HCT116 (cell line): ENCODE results near the gene LAYN. TPM values are rescaled to one million over a fixed set of nuclear protein-coding genes. Genes with fewer than 3 reads are reported as not detected.

Experiments used
- ATAC-seq: fragments of 200-7000 bp; cut with Tn5 transposase; 2 replicates; pipeline ENCODE4 v1.9.1; 2020; ENCODE audit warnings: mild to moderate bottlenecking, moderate library complexity
- BruUV-seq: library from RNA; stranded (reverse); fragments of 400-500 nt; replicated peaks from 2 replicates; lab custom pipeline; 2021; lab: Mats Ljungman, UMichigan
- CTCF ChIA-PET: fragments of 300-600 bp; sonication (Branson Sonifier 250); formaldehyde crosslinking; loops from one replicate; lab custom pipeline; 2021; ENCODE audit warnings: antibody characterized with exemption; lab: Charles Lee
- POLR2A ChIA-PET: fragments of 300-600, 350-600 bp; sonication (Branson Sonifier 250); formaldehyde crosslinking; loops from one replicate; lab custom pipeline; 2021; ENCODE audit warnings: antibody characterized with exemption; lab: Charles Lee
- RAD21 ChIA-PET, 2 experiments: fragments of 300-600 bp; sonication (Branson Sonifier 250); formaldehyde crosslinking; loops; one replicate each; lab custom pipeline; 2023; ENCODE audit warnings: low total read pairs in 2 of 2; ENCODE audit not compliant: uncharacterized antibody in 2 of 2, unreplicated experiment in 2 of 2, low non-redundant PET in 1 of 2; lab: Charles Lee
- DNase-seq: peaks from one replicate; pipeline ENCODE4 v3.0.0-alpha.2; 2010; ENCODE audit warnings: low read depth, low spot score
- H2AFZ ChIP-seq: fragments of 200-600 bp; shearing (Covaris generic), sonication (generic); 2 replicates; pipeline ENCODE4 v1.6.1; 2017; ENCODE audit warnings: low read depth, mixed run types, mixed read lengths, antibody characterized with exemption, low read length; ENCODE audit not compliant: poor library complexity, severe bottlenecking
- H3K27ac ChIP-seq: 2 replicates; pipeline ENCODE4 v1.5.1; 2012; ENCODE audit warnings: low read depth, low read length
- H3K27me3 ChIP-seq: fragments of 200-600 bp; sonication (generic); 2 replicates; pipeline ENCODE4 v1.6.1; 2016; ENCODE audit warnings: mixed run types, low read length, mixed read lengths; ENCODE audit not compliant: insufficient read depth
- H3K36me3 ChIP-seq, 2 experiments: fragments of 200-500 bp in 1 of 2; fragments of 200-600 bp in 1 of 2; sonication (Bioruptor generic) in 1 of 2; sonication (generic) in 1 of 2; 2 replicates each; pipeline versions ENCODE4 v1.5.1 to v1.6.1; 2014 to 2016; ENCODE audit warnings: low read length in 2 of 2, inconsistent platforms in 1 of 2, mixed read lengths in 1 of 2, mixed run types in 1 of 2; ENCODE audit not compliant: insufficient read depth in 2 of 2, control insufficient read depth in 1 of 2
- H3K4me1 ChIP-seq, 2 experiments: fragments of 200-600 bp in 1 of 2; sonication (generic) in 1 of 2; 2 replicates each; pipeline versions ENCODE4 v1.5.1 to v1.6.1; 2012 to 2017; ENCODE audit warnings: low read length in 2 of 2, inconsistent platforms in 1 of 2, mild to moderate bottlenecking in 1 of 2, mixed read lengths in 1 of 2, mixed run types in 1 of 2, moderate library complexity in 1 of 2; ENCODE audit not compliant: insufficient read depth in 2 of 2, control insufficient read depth in 1 of 2
- H3K4me2 ChIP-seq: fragments of 200-600 bp; sonication (generic); 2 replicates; pipeline ENCODE4 v1.6.1; 2017; ENCODE audit warnings: mixed run types, low read length, mixed read lengths
- H3K4me3 ChIP-seq, 2 experiments: fragments of 200-600 bp in 1 of 2; sonication (generic) in 1 of 2; replicated peaks in 1 of 2; 2 replicates each; pipeline ENCODE4 v1.5.1; 2011 to 2016; ENCODE audit warnings: low read length in 2 of 2, control low read depth in 1 of 2, low read depth in 1 of 2, mild to moderate bottlenecking in 1 of 2, mixed read lengths in 1 of 2, mixed run types in 1 of 2
- H3K79me2 ChIP-seq: fragments of 200-600 bp; sonication (generic); 2 replicates; pipeline ENCODE4 v1.6.1; 2017; ENCODE audit warnings: mild to moderate bottlenecking, mixed run types, low read length, moderate library complexity, mixed read lengths; ENCODE audit not compliant: insufficient read depth
- H3K9ac ChIP-seq: fragments of 200-600 bp; sonication (generic); 2 replicates; pipeline ENCODE4 v1.6.1; 2016; ENCODE audit warnings: low read length, mixed read lengths
- H3K9me2 ChIP-seq: fragments of 200-600 bp; sonication (generic), shearing (Covaris generic); 2 replicates; pipeline ENCODE4 v1.6.1; 2017; ENCODE audit warnings: mixed run types, mild to moderate bottlenecking, moderate library complexity; ENCODE audit not compliant: insufficient read depth
- H3K9me3 ChIP-seq, 2 experiments: fragments of 200-500 bp in 1 of 2; fragments of 200-600 bp in 1 of 2; sonication (Bioruptor generic) in 1 of 2; sonication (generic) in 1 of 2; 2 replicates each; pipeline ENCODE4 v1.6.1; 2014 to 2017; ENCODE audit warnings: low read length in 2 of 2, mixed read lengths in 2 of 2, inconsistent platforms in 1 of 2, low read depth in 1 of 2, mild to moderate bottlenecking in 1 of 2, mixed run types in 1 of 2, moderate library complexity in 1 of 2; ENCODE audit not compliant: control insufficient read depth in 1 of 2, insufficient read depth in 1 of 2
- H4K20me1 ChIP-seq: fragments of 200-600 bp; sonication (generic), shearing (Covaris generic); 2 replicates; pipeline ENCODE4 v1.6.1; 2017; ENCODE audit warnings: mixed run types, mild to moderate bottlenecking, moderate library complexity; ENCODE audit not compliant: insufficient read depth
- CBX3 ChIP-seq: IDR thresholded peaks from 2 replicates; pipeline ENCODE4 v1.6.1; 2012; ENCODE audit warnings: low read depth
- CEBPB ChIP-seq: IDR thresholded peaks from 2 replicates; pipeline ENCODE4 v1.6.1; 2012; ENCODE audit warnings: low read depth
- EGR1 ChIP-seq: IDR thresholded peaks from 2 replicates; pipeline ENCODE4 v1.6.1; 2012; ENCODE audit warnings: low read depth
- ELF1 ChIP-seq: IDR thresholded peaks from 2 replicates; pipeline ENCODE4 v1.6.1; 2012; ENCODE audit warnings: low read depth, borderline replicate concordance
- EZH2phosphoT487 ChIP-seq: fragments of 200-600 bp; IDR thresholded peaks from 2 replicates; pipeline ENCODE4 v1.6.1; 2018; ENCODE audit warnings: antibody characterized with exemption, borderline replicate concordance
- JUND ChIP-seq: IDR thresholded peaks from 2 replicates; pipeline ENCODE4 v1.6.1; 2012
- MAX ChIP-seq: IDR thresholded peaks from 2 replicates; pipeline ENCODE4 v1.6.1; 2012
- SP1 ChIP-seq: IDR thresholded peaks from 2 replicates; pipeline ENCODE4 v1.6.1; 2012; ENCODE audit warnings: low read depth
- SRF ChIP-seq: IDR thresholded peaks from 2 replicates; pipeline ENCODE4 v1.6.1; 2012; ENCODE audit warnings: low read depth
- TCF7L2 ChIP-seq: IDR thresholded peaks from 2 replicates; pipeline ENCODE4 v1.7.0; 2011; ENCODE audit warnings: borderline replicate concordance, inconsistent platforms; ENCODE audit not compliant: insufficient read depth, insufficient read length; ENCODE audit errors: extremely low read depth
- ZFX ChIP-seq: fragments of 450-650 bp; IDR thresholded peaks from 2 replicates; pipeline ENCODE4 v1.6.1; 2017
- intact Hi-C: fragments of 100-400 bp; cut with micrococcal nuclease; formaldehyde crosslinking; loops from 2 replicates; pipeline ENCODE4 v1.10.0; 2022
- total RNA-seq: library from RNA; stranded (reverse); gene quantifications from one replicate; pipeline ENCODE4 v1.2.1, GENCODE V29; 2021; ENCODE audit not compliant: unreplicated experiment
- TF ChIP-seq, protein P1 (sequence below): IDR thresholded peaks from 2 replicates; pipeline ENCODE4 v1.6.1; 2012
- TF ChIP-seq, protein P2 (sequence below), 3 experiments: fragments of 200-600 bp in 1 of 3; sonication (generic) in 1 of 3; IDR thresholded peaks in 2 of 3; conservative IDR thresholded peaks in 1 of 3; 2 replicates each; pipeline ENCODE4 v1.5.1; 2012 to 2017; ENCODE audit warnings: low read depth in 2 of 3, low read length in 2 of 3, antibody characterized with exemption in 1 of 3, borderline replicate concordance in 1 of 3, control low read depth in 1 of 3, mild to moderate bottlenecking in 1 of 3, mixed read lengths in 1 of 3, mixed run types in 1 of 3, moderate library complexity in 1 of 3; ENCODE audit not compliant: insufficient read depth in 1 of 3

The LAYN gene
- total RNA-seq, 1 experiment from 2014 or later, result not detected

DNA sequence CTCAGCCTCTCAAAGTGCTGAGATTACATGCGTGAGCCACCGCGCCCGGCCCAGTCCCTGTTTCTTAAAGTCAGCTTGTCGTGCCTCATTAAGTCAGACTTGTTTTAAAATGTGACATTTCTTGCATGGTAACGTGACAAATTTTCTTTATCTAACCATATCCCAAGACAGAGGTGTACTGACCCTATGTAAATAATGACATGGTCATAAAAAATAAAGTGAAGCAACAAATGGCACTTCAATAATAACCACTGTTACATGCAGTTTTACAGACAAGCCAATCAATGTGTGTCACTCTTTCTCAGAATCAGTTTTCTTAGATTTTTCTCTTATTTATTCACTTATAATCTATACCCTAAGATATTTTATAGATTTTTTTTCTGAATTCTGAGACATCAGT lies 35.2 kb downstream of the LAYN start:
- Histone ChIP-seq H3K9me2 (no peaks in the 10 kb centered on the region), H3K9me3 (no peaks in the 10 kb centered on the region), H3K4me3 (no peak overlapping the region), H3K4me2 (no peak overlapping the region), H3K27me3 (no peaks in the 10 kb centered on the region), H3K36me3 (no peaks in the 10 kb centered on the region), H2AFZ (no peak overlapping the region), H3K79me2 (no peaks in the 10 kb centered on the region), H3K4me1 (no peaks in the 10 kb centered on the region), H4K20me1 (no peaks in the 10 kb centered on the region), H3K27ac (no peak overlapping the region), H3K9ac (no peak overlapping the region)
- BruUV-seq, result no TSS peak
- RAD21 ChIA-PET, result no interaction called here
- POLR2A ChIA-PET, result no interaction called here
- DNase-seq (no peak), ATAC-seq (no peak)
- TF ChIP-seq CBX3 (no peak), EZH2phosphoT487 (no peak), JUND (no peak), ELF1 (no peak), MAX (no peak), TCF7L2 (no peak), EGR1 (no peak), SRF (no peak), ZFX (no peak), CEBPB (no peak), SP1 (no peak)
- TF ChIP-seq, protein P1, sequence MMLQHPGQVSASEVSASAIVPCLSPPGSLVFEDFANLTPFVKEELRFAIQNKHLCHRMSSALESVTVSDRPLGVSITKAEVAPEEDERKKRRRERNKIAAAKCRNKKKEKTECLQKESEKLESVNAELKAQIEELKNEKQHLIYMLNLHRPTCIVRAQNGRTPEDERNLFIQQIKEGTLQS, result no peak
- TF ChIP-seq, protein P2, sequence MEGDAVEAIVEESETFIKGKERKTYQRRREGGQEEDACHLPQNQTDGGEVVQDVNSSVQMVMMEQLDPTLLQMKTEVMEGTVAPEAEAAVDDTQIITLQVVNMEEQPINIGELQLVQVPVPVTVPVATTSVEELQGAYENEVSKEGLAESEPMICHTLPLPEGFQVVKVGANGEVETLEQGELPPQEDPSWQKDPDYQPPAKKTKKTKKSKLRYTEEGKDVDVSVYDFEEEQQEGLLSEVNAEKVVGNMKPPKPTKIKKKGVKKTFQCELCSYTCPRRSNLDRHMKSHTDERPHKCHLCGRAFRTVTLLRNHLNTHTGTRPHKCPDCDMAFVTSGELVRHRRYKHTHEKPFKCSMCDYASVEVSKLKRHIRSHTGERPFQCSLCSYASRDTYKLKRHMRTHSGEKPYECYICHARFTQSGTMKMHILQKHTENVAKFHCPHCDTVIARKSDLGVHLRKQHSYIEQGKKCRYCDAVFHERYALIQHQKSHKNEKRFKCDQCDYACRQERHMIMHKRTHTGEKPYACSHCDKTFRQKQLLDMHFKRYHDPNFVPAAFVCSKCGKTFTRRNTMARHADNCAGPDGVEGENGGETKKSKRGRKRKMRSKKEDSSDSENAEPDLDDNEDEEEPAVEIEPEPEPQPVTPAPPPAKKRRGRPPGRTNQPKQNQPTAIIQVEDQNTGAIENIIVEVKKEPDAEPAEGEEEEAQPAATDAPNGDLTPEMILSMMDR (IDR thresholded peaks at IDR 0.05 in 2 of 3, conservative IDR thresholded peaks at IDR 0.05 in 1 of 3; ENCODE audit: borderline replicate concordance in 1 of 3, insufficient read depth in 1 of 3, low read depth in 2 of 3, low read length in 2 of 3), result no peak
- CTCF ChIA-PET, result interaction anchor here (1.4 kb wide), 1 partner anchor 257 kb away, joined by 3 read pairs; no protein-coding TSS in a partner anchor
- intact Hi-C loops, result no loop called here
